HG02759 (cell line): ENCODE results near the gene EHMT1.
A peak's percentile ranks its signal among the peaks of the same experiment; 100 is the strongest.

ENCODE experiments used
- ATAC-seq: cut with Tn5 transposase; IDR thresholded peaks from one replicate; pipeline ENCODE4 v1.9.1; 2021; ENCODE audit warnings: mild to moderate bottlenecking, moderate library complexity; ENCODE audit not compliant: unreplicated experiment

The EHMT1 gene

GRCh38 chr9:137671721-137672120, 52.9 kb downstream of the EHMT1 start:
- ATAC-seq = no peak

- ATAC-seq = peak; percentile 85
Observed at GRCh38 chr9:137672907-137673791, 54.3 kb downstream of the EHMT1 start.

GRCh38 chr9:137673886-137674285, 55.1 kb downstream of the EHMT1 start:
- no peak for ATAC-seq

GRCh38 chr9:137674307-137674975, 55.6 kb downstream of the EHMT1 start:
- no peak for ATAC-seq

- ATAC-seq = no peak
Observed at GRCh38 chr9:137674976-137675320, 56.1 kb downstream of the EHMT1 start.

GRCh38 chr9:137676998-137677397, 58.2 kb downstream of the EHMT1 start:
- no peak for ATAC-seq

- ATAC-seq = no peak
Observed at GRCh38 chr9:137678202-137678601, 59.4 kb downstream of the EHMT1 start.

GRCh38 chr9:137679249-137679648, 60.4 kb downstream of the EHMT1 start:
- no peak for ATAC-seq

- no peak for ATAC-seq
Observed at GRCh38 chr9:137679695-137680305, 61.0 kb downstream of the EHMT1 start.

- no peak for ATAC-seq
Observed at GRCh38 chr9:137680444-137681358, 61.9 kb downstream of the EHMT1 start.

GRCh38 chr9:137682428-137683105, 63.8 kb downstream of the EHMT1 start:
- ATAC-seq = no peak

GRCh38 chr9:137683262-137683864, 64.6 kb downstream of the EHMT1 start:
- no peak for ATAC-seq

- no peak for ATAC-seq
Observed at GRCh38 chr9:137685035-137685740, 66.4 kb downstream of the EHMT1 start.

GRCh38 chr9:137685741-137686420, 67.1 kb downstream of the EHMT1 start:
- ATAC-seq = no peak

GRCh38 chr9:137688261-137688660, 69.5 kb downstream of the EHMT1 start:
- no peak for ATAC-seq

GRCh38 chr9:137688725-137689124, 69.9 kb downstream of the EHMT1 start:
- ATAC-seq = no peak

- ATAC-seq = no peak
Observed at GRCh38 chr9:137689745-137690529, 71.1 kb downstream of the EHMT1 start.
